NCI-H2081 (cell line): ENCODE measurements around the gene RAPGEF2.

Experiments used
- DNase-seq, 2 experiments: peaks; one replicate each; lab custom pipeline; 2025; lab: John Stamatoyannopoulos, UW

The RAPGEF2 gene

DNA sequence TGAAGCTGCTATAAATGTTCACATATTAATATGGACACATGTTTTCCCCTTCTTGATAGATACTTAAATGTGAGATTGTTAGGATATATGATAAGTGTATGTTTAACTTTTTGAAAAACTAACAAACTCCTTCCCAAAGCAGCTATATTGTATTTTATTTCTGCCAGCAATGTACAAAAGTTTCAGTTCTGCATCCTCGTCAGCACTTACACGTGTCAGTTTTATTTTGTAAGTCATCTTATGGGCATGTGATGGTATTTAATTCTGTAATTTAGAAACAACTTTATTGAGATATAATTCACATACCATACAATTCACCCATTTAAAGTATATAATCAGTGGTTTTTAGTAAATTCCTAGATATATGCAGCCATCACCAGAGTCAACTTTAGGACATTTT is 31.6 kb downstream of the RAPGEF2 start:
- no peak for DNase-seq

DNA sequence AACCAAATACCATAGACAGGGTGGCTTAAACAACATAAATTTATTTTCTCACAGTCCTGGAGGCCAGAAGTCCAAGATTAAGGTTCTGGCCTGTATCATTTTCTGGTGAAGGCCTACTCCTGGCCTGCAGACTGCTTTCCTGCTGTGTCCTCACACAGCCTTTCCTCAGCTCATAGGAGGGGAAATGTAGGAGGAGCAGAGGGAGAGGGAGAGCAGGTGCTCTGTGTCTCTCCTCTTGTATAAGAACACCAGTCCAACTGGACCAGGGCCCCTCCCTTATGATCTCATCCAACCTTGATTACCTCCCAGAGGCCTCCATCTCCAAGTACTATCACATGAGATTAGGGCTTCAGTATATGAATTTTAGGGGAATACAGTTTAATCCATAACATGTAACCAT is 34.3 kb downstream of the RAPGEF2 start:
- DNase-seq, result peak in 1 of 2 experiments; percentile 69

DNA sequence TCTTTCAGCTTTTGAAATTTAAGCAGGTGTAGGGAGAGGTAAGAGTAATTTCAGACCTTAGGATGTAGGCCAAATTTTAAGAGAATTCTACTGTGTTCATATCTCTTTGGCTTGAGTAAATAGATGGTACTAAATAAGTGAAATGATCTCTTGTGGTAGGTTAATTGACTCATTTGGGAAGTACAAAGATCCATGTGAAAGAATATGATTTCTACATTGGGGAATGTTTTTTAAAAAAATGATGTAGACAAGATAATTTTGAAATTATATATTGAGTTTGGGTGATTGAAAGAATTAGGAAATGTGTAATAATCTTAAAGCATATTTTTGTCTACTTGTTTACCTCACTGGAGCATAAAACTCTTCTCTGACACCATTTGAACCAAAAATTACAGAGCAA is 35.6 kb downstream of the RAPGEF2 start:
- no peak for DNase-seq

DNA sequence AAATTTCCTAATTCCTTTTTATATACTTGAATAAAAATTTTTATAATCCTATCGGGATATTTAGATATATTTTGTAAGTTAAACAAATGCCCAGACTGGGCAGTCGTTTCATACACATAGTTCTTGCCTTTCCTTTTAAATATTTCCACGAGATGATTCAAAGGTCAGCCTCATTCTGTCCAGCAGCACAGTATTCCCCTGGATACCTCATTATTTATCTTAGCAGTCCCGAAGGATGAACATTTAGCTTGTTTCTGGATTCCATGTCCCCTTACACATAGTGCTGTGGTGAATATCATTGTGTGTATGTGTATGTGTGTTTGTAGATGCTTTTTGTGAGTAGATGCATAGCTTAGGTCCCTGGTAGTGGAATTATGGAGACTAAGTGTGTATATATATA is 38.3 kb downstream of the RAPGEF2 start:
- no peak for DNase-seq

DNA sequence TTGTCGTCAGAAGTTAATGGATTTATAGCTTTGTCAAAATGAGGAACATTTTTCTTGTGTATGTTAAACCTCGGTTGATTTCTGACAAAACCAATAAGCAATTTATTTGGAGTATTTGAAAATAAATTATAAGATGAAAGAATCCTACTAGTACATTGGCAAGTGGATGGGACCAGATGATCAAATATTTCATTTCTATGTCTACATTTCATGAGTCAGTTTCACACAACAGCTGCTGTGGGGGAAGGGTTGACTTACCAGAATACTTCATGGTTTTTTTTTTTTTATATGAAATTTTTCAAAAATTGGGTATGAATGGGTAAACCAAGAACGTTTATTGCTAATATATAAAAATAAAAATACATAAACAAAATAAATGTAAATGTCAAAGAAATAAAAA is 39.4 kb downstream of the RAPGEF2 start:
- no peak for DNase-seq

DNA sequence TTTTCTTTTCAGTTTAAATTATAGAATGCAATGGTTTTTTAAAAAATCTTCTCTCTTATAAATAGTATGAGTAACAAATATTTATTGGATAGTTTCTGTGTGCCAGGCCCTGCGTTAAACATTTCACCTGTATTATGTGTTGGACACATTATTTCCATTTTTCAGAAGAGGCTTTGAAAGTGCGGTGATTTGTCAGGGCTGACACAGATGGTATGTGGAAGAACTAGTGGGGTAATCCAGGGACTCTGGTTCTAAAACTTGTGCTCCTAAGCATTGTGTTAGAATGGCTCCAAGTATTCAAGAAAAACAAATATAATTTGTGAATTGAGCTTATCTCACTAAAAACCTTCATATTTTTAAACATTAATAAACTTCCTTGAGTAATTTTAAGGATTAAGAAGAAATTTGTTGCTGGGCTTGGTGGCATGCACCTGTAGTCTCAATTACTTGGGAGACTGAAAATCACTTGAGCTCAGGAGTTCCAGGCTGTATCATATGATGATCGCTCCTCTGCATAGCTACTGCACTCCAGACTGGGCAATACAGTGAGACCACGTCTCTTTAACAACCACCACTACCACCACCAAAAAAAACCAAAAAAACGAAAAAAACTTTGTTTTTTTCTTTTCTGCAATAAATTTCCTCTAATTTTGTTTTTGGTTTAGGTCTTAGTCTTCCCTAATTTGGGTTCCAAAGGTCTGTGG is 40.0 kb downstream of the RAPGEF2 start:
- DNase-seq, result no peak

DNA sequence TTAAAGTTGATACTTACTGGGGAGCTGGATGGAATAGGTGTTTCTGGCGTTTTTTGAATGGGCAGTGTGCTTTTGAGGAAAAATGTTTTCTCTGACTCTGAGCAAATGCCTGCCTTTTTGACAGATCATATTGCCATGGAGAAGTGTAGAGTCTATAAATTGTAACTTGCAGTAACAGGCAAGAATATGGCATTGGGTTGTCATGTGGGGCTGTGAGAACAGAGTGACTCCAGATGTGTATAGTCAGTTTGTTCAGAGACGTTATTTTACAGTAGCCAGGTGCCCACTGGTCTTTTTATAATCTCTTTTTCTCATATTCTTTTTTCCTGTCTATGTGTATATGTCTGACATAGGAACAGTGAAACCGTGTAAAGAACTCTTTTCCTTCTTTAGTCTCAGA is 40.8 kb downstream of the RAPGEF2 start:
- DNase-seq, result no peak

DNA sequence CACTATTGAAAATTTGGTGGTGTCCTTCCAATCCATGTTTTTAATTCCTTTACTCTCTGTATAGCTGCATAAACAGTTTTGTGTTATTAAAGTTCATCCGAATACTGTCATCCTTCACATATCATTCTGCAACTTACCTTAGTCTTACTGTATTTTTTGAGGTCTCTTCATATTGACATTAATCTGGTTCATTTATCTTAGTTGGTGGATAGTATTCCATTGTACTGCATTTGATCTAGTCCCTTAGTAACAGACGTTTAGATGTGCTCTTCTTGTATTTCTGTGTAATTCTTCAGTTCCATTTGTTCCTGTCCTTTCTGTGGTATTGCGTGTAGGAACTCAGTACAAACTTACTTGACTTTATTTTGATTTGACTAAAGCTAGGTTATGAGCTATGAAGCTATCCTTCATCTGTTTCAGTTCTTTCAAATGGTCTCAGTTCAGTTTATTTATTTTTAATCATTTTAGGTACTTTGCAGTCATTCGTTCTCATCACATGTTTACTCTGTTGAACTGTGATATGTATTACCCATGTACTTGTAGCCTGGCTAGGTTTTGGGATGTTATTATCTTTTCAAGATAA is 41.3 kb downstream of the RAPGEF2 start:
- no peak for DNase-seq

DNA sequence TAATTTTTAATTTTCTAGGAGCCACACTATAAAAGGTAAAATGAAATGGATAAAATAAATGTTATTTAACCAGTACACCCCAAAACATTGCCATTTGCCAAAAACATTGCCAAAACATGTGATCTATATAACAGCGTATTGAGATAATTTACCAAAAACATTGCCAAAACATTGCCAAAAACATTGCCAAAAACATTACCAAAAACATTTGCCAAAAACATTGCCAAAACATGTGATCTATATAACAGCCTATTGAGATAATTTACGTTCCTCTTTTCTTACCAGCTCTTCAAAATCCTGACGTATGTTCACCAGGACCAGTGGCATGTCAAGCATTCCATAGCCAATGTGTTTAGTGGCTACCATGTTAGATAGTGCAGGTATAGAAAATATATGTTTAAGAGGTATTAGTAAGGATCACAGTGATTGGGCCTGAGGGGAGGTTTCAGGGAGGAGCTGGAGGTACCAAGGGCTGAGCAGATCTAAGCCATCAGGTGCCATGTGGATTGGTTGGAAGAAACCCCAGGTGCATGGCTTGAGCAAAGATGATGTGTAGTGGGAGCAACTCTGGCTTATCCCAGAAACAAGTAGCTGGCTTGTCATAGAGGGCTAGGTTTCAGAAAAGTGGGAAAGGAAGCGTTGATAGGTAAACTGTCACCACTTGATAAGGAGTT is 42.6 kb downstream of the RAPGEF2 start:
- no peak for DNase-seq

DNA sequence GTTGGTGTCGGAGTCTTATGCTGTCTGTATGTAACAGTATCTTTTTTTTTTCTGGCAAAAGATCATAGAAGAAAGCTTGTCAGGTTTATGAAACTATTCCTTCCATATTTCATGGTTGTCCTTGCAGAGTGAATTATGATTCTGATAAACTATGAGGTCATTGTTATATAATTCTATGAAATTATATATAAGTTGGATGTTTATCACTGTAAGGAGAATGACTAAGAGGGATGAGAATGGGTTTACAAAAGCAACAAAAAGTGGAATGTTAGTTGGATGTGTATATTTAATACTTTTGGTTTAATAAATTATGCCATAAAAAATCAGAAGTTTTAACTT is 43.1 kb downstream of the RAPGEF2 start:
- no peak for DNase-seq

DNA sequence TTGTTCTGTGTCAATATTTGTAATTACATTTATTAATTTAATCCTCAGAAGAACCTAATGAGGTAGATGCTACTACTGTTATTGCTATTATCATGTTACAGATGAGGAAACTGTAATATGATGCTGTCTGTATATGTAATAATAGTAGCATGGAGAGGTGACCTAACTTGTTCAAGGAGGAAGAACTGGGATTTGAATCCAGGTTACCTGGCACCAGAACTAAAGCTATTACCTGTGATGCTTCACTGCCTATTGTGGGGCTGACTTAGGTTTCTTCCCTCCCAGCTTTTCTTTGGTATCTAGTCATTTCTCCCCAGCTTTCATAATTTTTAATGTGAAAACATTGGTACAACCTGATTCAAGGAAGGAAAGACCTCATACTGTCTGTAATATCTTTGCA is 43.6 kb downstream of the RAPGEF2 start:
- no peak for DNase-seq

DNA sequence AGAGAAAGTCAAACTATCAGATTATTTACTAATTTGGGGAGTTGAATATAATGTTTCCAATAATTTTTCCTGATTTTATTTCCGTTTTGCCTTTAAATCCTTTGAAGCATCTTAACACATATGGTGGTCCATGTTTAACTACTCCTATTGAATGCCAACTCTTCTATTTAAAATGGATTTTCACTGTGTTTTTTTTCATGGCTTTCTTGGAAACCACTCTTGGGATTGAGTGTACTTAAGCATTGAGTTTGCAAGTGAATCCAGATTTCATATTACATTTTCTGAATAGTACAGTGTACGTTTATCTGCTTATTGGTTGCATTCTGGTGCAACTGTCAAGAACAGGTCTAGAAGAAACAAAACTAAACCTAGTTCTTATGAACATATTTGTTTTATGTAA is 45.6 kb downstream of the RAPGEF2 start:
- DNase-seq, result no peak

DNA sequence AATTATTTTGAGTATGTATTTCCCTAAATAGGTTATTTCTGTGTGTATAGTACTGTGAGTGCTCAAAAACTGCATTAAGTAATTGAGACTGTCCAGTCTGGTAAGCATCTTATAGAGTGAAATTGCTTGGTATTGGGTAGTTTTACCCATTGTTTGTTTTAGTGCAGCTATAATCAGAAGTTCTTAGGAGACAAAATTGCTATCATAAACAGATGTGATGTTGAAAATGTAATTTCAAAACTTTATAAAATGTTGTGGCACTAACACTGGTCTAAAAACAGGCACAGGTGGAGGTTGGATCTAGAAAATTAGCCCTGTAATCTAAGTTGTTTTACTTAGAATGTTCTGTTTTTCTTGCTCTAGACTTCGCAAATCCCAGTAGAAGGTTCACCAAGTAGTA is 46.8 kb downstream of the RAPGEF2 start:
- DNase-seq, result no peak

DNA sequence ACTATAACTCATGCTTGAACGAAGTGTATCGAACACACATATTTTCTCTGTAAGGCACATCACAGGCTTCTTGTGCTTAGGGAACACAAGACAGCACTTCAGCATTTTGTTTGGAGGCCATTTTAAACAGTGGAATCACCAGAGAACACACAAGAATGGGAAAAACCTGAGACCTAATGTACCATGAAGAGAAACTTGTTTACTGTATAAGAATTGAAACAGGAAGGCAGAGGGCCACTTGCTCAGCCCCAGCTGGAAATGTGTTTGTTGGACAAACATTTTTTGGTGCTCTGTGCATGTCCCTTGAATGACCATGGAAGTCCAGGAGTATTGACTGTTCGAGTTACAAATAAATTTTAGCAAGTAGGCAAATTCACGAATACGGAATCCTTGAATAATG is 47.5 kb downstream of the RAPGEF2 start:
- peak in 1 of 2 experiments; percentile 3 for DNase-seq

DNA sequence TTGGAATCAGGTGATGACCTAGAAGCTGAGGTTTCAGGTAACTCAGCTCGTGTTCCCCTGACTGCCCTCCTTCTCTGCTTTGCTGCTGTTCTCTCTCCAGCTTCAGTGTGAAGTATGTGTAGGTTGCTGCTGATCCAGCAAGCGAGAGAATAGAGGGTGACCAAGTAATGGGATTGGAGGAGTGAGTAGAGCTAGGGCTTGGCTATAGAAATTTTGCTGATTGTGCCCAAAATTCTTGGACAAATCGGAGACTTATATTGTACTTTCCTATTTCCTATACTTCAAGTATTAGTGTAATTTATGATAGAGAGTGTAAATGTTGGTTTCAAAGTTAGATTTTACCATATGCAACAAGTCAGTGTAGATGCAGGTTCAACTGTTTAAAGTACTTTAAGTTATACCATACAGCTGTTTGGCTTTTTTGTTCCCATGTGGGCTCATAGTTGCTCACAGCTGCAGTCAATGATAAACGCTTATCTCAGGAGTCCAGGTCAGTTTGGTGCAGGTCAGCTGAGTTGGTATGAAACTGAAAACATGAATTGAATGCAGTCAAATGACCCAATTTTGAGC is 48.0 kb downstream of the RAPGEF2 start:
- no peak for DNase-seq

DNA sequence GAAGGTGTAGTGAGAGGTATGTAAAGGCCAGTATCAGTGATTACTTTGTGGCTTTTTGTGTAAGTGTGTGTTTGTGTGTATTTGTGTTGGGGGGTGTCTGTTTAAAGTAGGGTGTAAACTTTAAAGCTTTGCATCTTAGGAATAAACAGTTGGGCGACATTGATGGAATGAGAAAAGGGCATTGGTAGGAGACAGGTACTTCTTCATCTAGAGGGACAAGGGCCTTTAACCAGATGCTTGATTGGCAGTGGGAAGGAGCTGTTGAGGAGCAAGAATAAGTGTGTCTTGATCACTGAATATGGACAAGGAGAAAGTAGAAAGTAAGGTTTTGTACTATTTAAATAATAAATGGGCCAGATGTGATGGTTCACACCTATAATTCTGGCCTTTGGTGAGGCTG is 48.8 kb downstream of the RAPGEF2 start:
- no peak for DNase-seq

DNA sequence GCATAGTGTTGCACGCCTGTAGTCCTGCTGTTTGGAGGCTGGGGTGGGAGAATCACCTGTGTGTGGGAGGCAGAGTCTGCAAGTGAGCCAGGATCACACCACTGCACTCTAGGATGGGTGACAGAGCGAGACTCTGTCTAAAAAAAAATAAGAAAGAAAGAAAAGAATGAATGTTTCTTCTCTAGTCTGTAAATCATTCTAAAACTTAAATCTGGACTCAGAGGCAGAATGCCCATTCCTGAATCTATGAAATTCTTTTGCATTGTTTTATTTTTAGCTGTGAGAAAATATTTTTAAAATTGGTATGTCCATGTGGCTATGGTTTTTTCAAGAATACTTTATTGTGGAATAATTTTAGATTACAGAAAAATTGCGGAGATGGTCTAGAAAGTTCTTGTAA is 49.3 kb downstream of the RAPGEF2 start:
- no peak for DNase-seq

DNA sequence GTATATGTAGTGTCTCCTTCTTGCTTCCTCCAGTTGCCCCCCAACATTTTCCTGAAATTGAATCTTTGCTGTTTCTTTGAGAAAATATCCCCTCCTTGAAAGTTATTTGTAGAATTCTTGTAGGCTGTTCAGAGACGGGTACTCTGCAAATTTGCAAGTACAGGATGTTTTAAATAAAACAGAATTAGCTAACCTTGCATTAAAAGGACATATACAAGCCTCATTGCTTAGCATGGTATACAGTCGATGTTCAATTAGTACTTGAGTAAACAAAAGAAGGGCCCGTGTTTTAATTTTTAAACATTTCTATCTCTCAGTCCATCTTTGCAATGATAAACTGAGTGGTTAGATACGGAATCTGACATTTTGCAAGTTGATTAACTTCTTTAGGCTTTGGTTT is 50.8 kb downstream of the RAPGEF2 start:
- no peak for DNase-seq

DNA sequence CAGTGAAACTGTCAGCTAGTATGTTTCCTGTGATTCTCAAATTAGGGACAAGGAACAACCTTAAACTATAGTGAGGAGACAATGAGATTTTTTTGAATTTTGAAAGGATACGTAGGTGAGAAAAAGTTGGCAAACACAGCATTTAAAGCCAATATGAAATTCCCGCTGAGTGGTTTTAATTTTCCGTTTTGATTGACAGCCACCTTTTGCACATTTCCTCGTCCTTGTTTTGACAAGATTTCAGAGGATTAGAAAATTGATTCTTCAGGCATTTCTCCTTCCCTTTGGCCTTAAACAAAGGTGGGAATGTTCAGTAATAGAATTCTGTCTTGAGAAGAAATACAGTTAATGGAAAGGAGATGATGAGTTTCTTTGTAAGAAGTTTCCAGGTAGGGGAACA is 52.2 kb downstream of the RAPGEF2 start:
- DNase-seq, result no peak

DNA sequence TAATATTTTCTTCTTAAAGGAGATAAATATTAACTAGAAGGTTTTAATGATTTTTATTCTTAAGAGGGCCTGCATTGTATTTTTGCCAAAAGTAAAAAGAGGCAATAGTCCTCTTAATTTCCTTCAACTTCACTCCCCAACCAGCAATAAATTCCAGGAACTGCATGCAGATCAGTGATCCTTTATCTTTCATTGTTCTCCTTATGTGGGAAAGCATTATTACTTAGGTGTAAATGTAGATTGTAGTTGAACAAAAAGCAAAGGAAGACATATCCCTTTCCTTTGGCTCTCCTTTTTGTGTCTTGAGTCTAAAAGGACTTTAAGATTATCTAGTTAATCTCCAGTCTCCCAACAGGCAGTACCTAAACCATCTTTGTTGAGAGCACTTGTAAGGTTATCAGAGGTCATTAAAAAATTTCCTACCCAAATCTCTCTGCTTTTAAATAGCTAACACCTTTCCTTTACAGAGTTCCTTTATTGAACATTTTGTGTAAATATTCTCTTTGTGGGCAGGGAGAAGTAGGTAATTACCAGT is 55.3 kb downstream of the RAPGEF2 start:
- DNase-seq, result no peak

DNA sequence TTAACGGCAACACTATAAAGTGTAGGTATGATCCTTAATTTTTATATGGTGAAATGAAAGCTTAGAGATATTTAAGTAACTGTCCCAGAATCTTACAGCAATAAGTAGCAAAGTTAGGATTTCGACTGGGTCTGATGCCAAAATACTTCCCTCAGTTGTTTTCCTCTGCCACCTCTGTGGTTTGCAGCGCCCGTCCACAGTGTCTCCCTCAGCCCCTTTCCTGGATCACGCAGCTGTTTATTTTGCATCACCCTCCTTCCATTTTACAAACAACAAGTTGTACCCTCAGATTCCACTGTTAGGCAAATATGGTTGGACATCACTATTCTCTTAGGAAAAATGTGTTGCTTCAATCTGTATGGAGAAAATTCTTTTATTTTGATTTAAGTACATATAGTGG is 56.1 kb downstream of the RAPGEF2 start:
- DNase-seq, result no peak

DNA sequence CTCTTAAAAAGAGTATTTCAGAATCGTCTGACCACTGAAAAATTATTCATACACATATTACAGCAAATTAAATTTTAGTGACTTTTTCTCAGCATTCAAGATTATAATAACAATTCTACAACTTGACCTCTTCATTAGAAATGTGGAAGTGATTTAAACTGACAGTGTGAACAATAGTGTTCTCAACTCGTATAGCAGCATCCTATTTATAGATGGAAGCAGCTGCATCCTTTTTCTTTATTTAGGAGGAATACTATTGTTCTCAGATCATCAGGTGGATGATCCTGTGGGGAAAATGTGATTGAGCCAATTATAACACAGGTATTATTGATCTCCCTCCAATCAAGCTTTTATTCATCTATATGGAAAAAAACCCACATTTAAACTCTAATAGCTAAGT is 56.7 kb downstream of the RAPGEF2 start:
- peak in 1 of 2 experiments; percentile 58 for DNase-seq

DNA sequence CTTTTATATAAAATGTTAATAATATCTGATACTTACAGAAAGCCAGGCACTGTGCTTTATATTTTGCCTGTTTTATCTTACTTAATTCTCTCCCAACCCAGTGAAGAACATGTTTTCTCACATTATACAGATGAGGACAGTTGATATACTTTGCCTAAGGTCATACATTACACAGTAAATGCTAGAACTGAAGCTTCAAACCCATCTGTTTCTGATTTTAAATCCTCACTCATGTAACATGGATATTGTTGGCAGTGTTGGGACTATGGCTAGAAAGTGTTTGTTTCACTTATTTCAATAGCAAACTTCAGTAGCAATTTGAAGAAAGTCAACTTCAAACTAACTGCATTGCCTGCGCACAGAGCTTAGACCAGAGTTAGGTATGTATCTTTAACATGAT is 57.4 kb downstream of the RAPGEF2 start:
- DNase-seq, result no peak
